ENCODE data around the gene PPP1R9B. TPM values are rescaled to one million over a fixed set of nuclear protein-coding genes. Genes with fewer than 3 reads are reported as not detected.
A peak's percentile ranks its signal among the peaks of the same experiment; 100 is the strongest.

PPP1R9B gene
- total RNA-seq, 1 experiment from 2014 or later, result 23.0 TPM

DNA sequence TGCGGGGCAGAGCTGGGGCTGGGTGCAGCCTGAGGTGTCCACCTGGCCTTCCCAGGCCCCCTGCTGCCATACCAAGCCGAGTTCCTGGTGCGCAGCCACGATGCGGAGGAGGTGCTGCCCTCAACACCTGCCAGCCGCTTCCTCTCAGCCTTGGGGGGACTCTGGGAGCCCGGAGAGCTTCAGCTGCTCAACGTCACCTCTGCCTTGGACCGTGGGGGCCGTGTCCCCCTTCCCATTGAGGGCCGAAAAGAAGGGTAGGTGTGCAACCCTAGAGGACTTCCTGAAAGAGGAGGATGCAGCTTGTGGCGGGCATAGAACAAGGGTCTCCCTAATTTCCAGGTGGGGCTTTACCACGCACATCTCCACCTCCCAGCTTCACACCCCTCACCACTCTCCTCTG lies 17.8 kb upstream of the PPP1R9B start:
- H3K9me3 ChIP-seq (ENCODE audit: control insufficient read depth, low read depth, low read length), result no peaks in the 10 kb centered on the region
- no peak overlapping the region for H2AK5ac ChIP-seq (ENCODE audit: insufficient read length, low read length)
- DNase-seq, result no peak
- no peaks in the 10 kb centered on the region for H3K23me2 ChIP-seq (ENCODE audit: insufficient read length, low read depth, low read length, poor library complexity, severe bottlenecking)
- H2BK12ac ChIP-seq (ENCODE audit: insufficient read length, low read depth, low read length), result no peak overlapping the region
- H3K23ac ChIP-seq (ENCODE audit: insufficient read length, low read depth, low read length), result no peak overlapping the region
- H4K5ac ChIP-seq (ENCODE audit: insufficient read length, low read depth, low read length), result no peak overlapping the region
- peaks cover 3% of the 10 kb centered on the region; the same call in 1 of the 2 replicates for H3K4me1 ChIP-seq (ENCODE audit: insufficient read depth, low read length)
- no peaks in the 10 kb centered on the region for H3K27me3 ChIP-seq (ENCODE audit: insufficient read depth, low read length)
- no peaks in the 10 kb centered on the region for H4K20me1 ChIP-seq (ENCODE audit: control insufficient read depth, insufficient read depth, insufficient read length)
- H3K79me2 ChIP-seq (ENCODE audit: insufficient read depth, low read length), result no peaks in the 10 kb centered on the region
- WGBS (ENCODE audit: extremely low coverage, insufficient read length, low lambda C conversion rate), result no CpG with 5 or more reads among the region's 13 CpGs
- H4K8ac ChIP-seq (replicated peaks; ENCODE audit: insufficient read length, low read depth, low read length), result no peak overlapping the region
- H3K27ac ChIP-seq (ENCODE audit: insufficient read length, low read depth, low read length), result no peak overlapping the region
- TF ChIP-seq, protein P1, sequence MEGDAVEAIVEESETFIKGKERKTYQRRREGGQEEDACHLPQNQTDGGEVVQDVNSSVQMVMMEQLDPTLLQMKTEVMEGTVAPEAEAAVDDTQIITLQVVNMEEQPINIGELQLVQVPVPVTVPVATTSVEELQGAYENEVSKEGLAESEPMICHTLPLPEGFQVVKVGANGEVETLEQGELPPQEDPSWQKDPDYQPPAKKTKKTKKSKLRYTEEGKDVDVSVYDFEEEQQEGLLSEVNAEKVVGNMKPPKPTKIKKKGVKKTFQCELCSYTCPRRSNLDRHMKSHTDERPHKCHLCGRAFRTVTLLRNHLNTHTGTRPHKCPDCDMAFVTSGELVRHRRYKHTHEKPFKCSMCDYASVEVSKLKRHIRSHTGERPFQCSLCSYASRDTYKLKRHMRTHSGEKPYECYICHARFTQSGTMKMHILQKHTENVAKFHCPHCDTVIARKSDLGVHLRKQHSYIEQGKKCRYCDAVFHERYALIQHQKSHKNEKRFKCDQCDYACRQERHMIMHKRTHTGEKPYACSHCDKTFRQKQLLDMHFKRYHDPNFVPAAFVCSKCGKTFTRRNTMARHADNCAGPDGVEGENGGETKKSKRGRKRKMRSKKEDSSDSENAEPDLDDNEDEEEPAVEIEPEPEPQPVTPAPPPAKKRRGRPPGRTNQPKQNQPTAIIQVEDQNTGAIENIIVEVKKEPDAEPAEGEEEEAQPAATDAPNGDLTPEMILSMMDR (conservative IDR thresholded peaks at IDR 0.05), result no peak
- Mint-ChIP-seq H3K27me3 (ENCODE audit: low read depth) (peaks cover 4% of the 10 kb centered on the region), H3K4me3 (peak overlapping the region in 1 of 2 experiments; percentile 31; a peak in 1 of 5 replicates), H3K4me1 (peaks cover 16 to 47% of the 10 kb centered on the region in 2 experiments), H3K36me3 (ENCODE audit: insufficient read depth in 1 of 3, low read depth in 3 of 3) (no peaks in the 10 kb centered on the region), H3K9me3 (no peaks in the 10 kb centered on the region; a peak in 1 of 5 replicates), H3K27ac (peak overlapping the region in 1 of 3 experiments; percentile 70; a peak in 1 of 7 replicates)
- H3K4me2 ChIP-seq (ENCODE audit: insufficient read depth, insufficient read length, low read length), result no peak overlapping the region
- no peak overlapping the region for H2BK20ac ChIP-seq (ENCODE audit: low read depth, low read length, poor library complexity, severe bottlenecking)
- H2BK120ac ChIP-seq (ENCODE audit: low read depth, low read length, poor library complexity, severe bottlenecking), result no peak overlapping the region
- no peaks in the 10 kb centered on the region for H3K79me1 ChIP-seq (ENCODE audit: insufficient read depth, low read depth, low read length, poor library complexity, severe bottlenecking)
- H3T11ph ChIP-seq (ENCODE audit: low read length), result no peak overlapping the region
- no peak overlapping the region for H3K56ac ChIP-seq (ENCODE audit: insufficient read length, low read depth, low read length)
- H4K91ac ChIP-seq (ENCODE audit: insufficient read length, low read depth, low read length), result no peak overlapping the region
- H3K4ac ChIP-seq (ENCODE audit: low read depth, low read length), result no peak overlapping the region
- no peak overlapping the region for H2AFZ ChIP-seq (ENCODE audit: low read length)
- H2BK15ac ChIP-seq (ENCODE audit: low read depth, low read length), result no peak overlapping the region
- no peak overlapping the region for H3K14ac ChIP-seq (ENCODE audit: insufficient read depth, low read length)
- no peak overlapping the region for H2BK5ac ChIP-seq (ENCODE audit: insufficient read length, low read length)
- no peak overlapping the region for H3K9ac ChIP-seq (ENCODE audit: extremely low read depth, insufficient read length, low read length)
- H3K18ac ChIP-seq (ENCODE audit: insufficient read length, low read depth, low read length), result no peak overlapping the region
